GM12878 (cell line): ENCODE results near the gene RAB25. TPM values are rescaled to one million over a fixed set of nuclear protein-coding genes. Genes with fewer than 3 reads are reported as not detected.

Experiments
- ATAC-seq: fragments of 200-7000 bp; cut with Tn5 transposase; 3 replicates; pipeline ENCODE4 v1.9.1; 2020; ENCODE audit warnings: mild to moderate bottlenecking, moderate library complexity
- BruUV-seq: library from RNA; stranded (reverse); fragments of 400-500 nt; replicated peaks from 2 replicates; lab custom pipeline; 2021; lab: Mats Ljungman, UMichigan
- CTCF ChIA-PET: fragments of 300-600 bp; sonication (Branson Sonifier 250); formaldehyde crosslinking; extraction: SDS; loops from one replicate; lab custom pipeline; 2021; ENCODE audit warnings: inconsistent platforms; lab: Yijun Ruan, JAX
- POLR2A ChIA-PET: fragments of 350-600 bp; formaldehyde crosslinking; extraction: SDS; loops from one replicate; lab custom pipeline; 2021; ENCODE audit warnings: inconsistent platforms; lab: Charles Lee
- RAD21 ChIA-PET: fragments of 300-600 bp; sonication (Branson Sonifier 250); formaldehyde crosslinking; loops from one replicate; lab custom pipeline; 2023; ENCODE audit warnings: antibody characterized with exemption; ENCODE audit not compliant: unreplicated experiment; lab: Charles Lee
- SMC1A ChIA-PET: fragments of 300-600 bp; sonication (Branson Sonifier 250); formaldehyde crosslinking; loops from one replicate; lab custom pipeline; 2023; ENCODE audit not compliant: unreplicated experiment, uncharacterized antibody; lab: Charles Lee
- DNase-seq: peaks from one replicate; pipeline ENCODE4 v3.0.0-alpha.2; 2011; ENCODE audit warnings: low read depth, low spot score
- FAIRE-seq: peaks from 3 replicates; lab custom pipeline; 2011; peaks lifted over from hg19 to GRCh38; lab: Jason Lieb, UNC
- H2AFZ ChIP-seq: 2 replicates; pipeline ENCODE4 v1.6.0; 2011; ENCODE audit warnings: low read depth, low read length, control low read depth; ENCODE audit not compliant: control insufficient read depth
- H3K27ac ChIP-seq: 2 replicates; pipeline ENCODE4 v1.5.1; 2011; ENCODE audit warnings: control low read depth; ENCODE audit not compliant: control insufficient read depth, insufficient read depth
- H3K27me3 ChIP-seq, 2 experiments: replicated peaks in 1 of 2; 2 replicates each; pipeline versions ENCODE4 v1.6.0 to v1.6.1; 2011; ENCODE audit warnings: low read length in 1 of 2; ENCODE audit not compliant: control insufficient read depth in 2 of 2, insufficient read depth in 2 of 2
- H3K36me3 ChIP-seq, 2 experiments: 2 replicates each; pipeline ENCODE4 v1.5.1; 2011; ENCODE audit warnings: low read length in 1 of 2; ENCODE audit not compliant: control insufficient read depth in 2 of 2, insufficient read depth in 2 of 2
- H3K4me1 ChIP-seq: 2 replicates; pipeline ENCODE4 v1.6.1; 2011; ENCODE audit warnings: mild to moderate bottlenecking, low read length, moderate library complexity, mixed read lengths; ENCODE audit not compliant: control insufficient read depth, insufficient read depth
- H3K4me2 ChIP-seq: 2 replicates; pipeline ENCODE4 v1.6.0; 2011; ENCODE audit warnings: control low read depth; ENCODE audit not compliant: control insufficient read depth, insufficient read depth
- H3K4me3 ChIP-seq: fragments of 200-600 bp; sonication (generic); 2 replicates; pipeline ENCODE4 v1.5.1; 2016
- H3K79me2 ChIP-seq: 2 replicates; pipeline ENCODE4 v1.6.0; 2011; ENCODE audit warnings: low read length; ENCODE audit not compliant: control insufficient read depth, insufficient read depth
- H3K9ac ChIP-seq: 2 replicates; pipeline ENCODE4 v1.8.0; 2011; ENCODE audit warnings: low read length, control low read depth, mixed read lengths; ENCODE audit not compliant: control insufficient read depth, insufficient read depth
- H3K9me3 ChIP-seq: replicated peaks from 3 replicates; pipeline ENCODE4 v1.5.1; 2011; ENCODE audit warnings: mild to moderate bottlenecking, low read length; ENCODE audit not compliant: control insufficient read depth, insufficient read depth
- H4K20me1 ChIP-seq: 2 replicates; pipeline ENCODE4 v1.6.0; 2011; ENCODE audit not compliant: control insufficient read depth, insufficient read depth
- DPF2 ChIP-seq: fragments of 450-650 bp; IDR thresholded peaks from 2 replicates; pipeline ENCODE4 v1.6.1; 2017; ENCODE audit warnings: mild to moderate bottlenecking
- ESRRA ChIP-seq: IDR thresholded peaks from 2 replicates; pipeline ENCODE4 v1.6.1; 2012; ENCODE audit warnings: mild to moderate bottlenecking, low read length, improper control_type of control experiment
- GATAD2B ChIP-seq: fragments of 450-650 bp; conservative IDR thresholded peaks from 2 replicates; pipeline ENCODE4 v1.6.1; 2017; ENCODE audit warnings: low read depth, mild to moderate bottlenecking, moderate library complexity
- HCFC1 ChIP-seq: fragments of 150-350 bp; IDR thresholded peaks from 2 replicates; pipeline ENCODE4 v1.6.1; 2014; ENCODE audit warnings: low read length
- MEF2B ChIP-seq: fragments of 450-650 bp; IDR thresholded peaks from 2 replicates; pipeline ENCODE4 v1.6.1; 2018; ENCODE audit warnings: mild to moderate bottlenecking, moderate library complexity; ENCODE audit not compliant: partially characterized antibody, poor library complexity, severe bottlenecking
- MYB ChIP-seq: fragments of 150-350 bp; IDR thresholded peaks from 2 replicates; pipeline ENCODE4 v1.6.1; 2014; ENCODE audit warnings: mild to moderate bottlenecking, low read depth, low read length, borderline replicate concordance
- NFXL1 ChIP-seq: fragments of 450-650 bp; IDR thresholded peaks from 2 replicates; pipeline ENCODE4 v1.6.1; 2017; ENCODE audit warnings: antibody characterized with exemption, mild to moderate bottlenecking, borderline replicate concordance
- NFYB ChIP-seq: IDR thresholded peaks from 2 replicates; pipeline ENCODE4 v1.6.1; 2011; ENCODE audit warnings: low read depth, mild to moderate bottlenecking, low read length, improper control_type of control experiment, moderate library complexity; ENCODE audit not compliant: insufficient read depth
- SREBF2 ChIP-seq: IDR thresholded peaks from 2 replicates; pipeline ENCODE4 v1.6.1; 2012; ENCODE audit warnings: mild to moderate bottlenecking, low read length
- STAT1 ChIP-seq: fragments of 450-650 bp; conservative IDR thresholded peaks from 2 replicates; pipeline ENCODE4 v1.6.1; 2014; ENCODE audit warnings: antibody characterized with exemption, mild to moderate bottlenecking
- WRNIP1 ChIP-seq: IDR thresholded peaks from 2 replicates; pipeline ENCODE4 v1.6.1; 2011; ENCODE audit warnings: low read depth, low read length, improper control_type of control experiment, borderline replicate concordance
- YBX1 ChIP-seq: fragments of 450-650 bp; IDR thresholded peaks from 2 replicates; pipeline ENCODE4 v1.6.1; 2016; ENCODE audit warnings: antibody characterized with exemption
- WGBS: methylation state at CpG from one replicate; pipeline ENCODE4 v1.1.6; 2016; ENCODE audit warnings: low lambda C conversion rate; ENCODE audit not compliant: insufficient replicate concordance, insufficient coverage; ENCODE audit errors: missing lambda C conversion rate; 5-methylcytosine and 5-hydroxymethylcytosine counted together
- in situ Hi-C: fragments of 300-500 bp; cut with MboI; formaldehyde crosslinking; loops from 9 replicates; pipeline ENCODE4 v1.14.3; 2018; ENCODE audit warnings: mixed read lengths
- intact Hi-C: fragments of 100-400 bp; cut with micrococcal nuclease; formaldehyde crosslinking; loops from one replicate; pipeline ENCODE4 v1.14.2; 2022; ENCODE audit not compliant: unreplicated experiment
- polyA plus RNA-seq, 11 experiments: library from polyadenylated mRNA; depleted of rRNA in 4 of 11; unstranded in 6 of 11; stranded (reverse) in 5 of 11; fragments of >200 nt; fragmentation: Nextera tagmentation in 4 of 11; fragmentation: Illumina TruSeq in 1 of 11; extraction: Ambion mirVana in 4 of 11; extraction: Trizol in 1 of 11; gene quantifications; 1 replicate in 1 of 11; 2 replicates in 10 of 11; pipeline versions ENCODE4 v1.2.1 to v1.2.3, GENCODE V29; 2011 to 2016; ENCODE audit warnings: inconsistent platforms in 2 of 11, missing spikeins in 2 of 11, low read depth in 1 of 11
- total RNA-seq, 4 experiments: library from RNA; depleted of rRNA in 3 of 4; stranded (reverse); fragments of >200 nt in 3 of 4; fragmentation: Illumina TruSeq in 1 of 4; extraction: Trizol in 1 of 4; gene quantifications; 2 replicates each; pipeline versions ENCODE4 v1.2.1 to v1.2.3, GENCODE V29; 2013 to 2021
- TF ChIP-seq, protein P1 (sequence below): fragments of 450-650 bp; IDR thresholded peaks from 2 replicates; pipeline ENCODE4 v1.6.1; 2017; ENCODE audit warnings: mild to moderate bottlenecking
- TF ChIP-seq, protein P2 (sequence below): fragments of 450-650 bp; IDR thresholded peaks from 2 replicates; pipeline ENCODE4 v1.6.1; 2016; ENCODE audit warnings: mild to moderate bottlenecking
- TF ChIP-seq, protein P3 (sequence below): IDR thresholded peaks from 2 replicates; pipeline ENCODE4 v1.6.1; 2012; ENCODE audit warnings: low read depth, low read length, improper control_type of control experiment
- TF ChIP-seq, protein P4 (sequence below): fragments of 450-650 bp; IDR thresholded peaks from 2 replicates; pipeline ENCODE4 v1.6.1; 2017; ENCODE audit warnings: mild to moderate bottlenecking, moderate library complexity

Gene RAB25
- total and polyA plus RNA-seq, 10 of the 15 experiments (the other 5 are each of a cell fraction or from before 2014, with no cell fraction given), result 0.16 to 0.36 (median 0.22) TPM; not detected in 7

DNA sequence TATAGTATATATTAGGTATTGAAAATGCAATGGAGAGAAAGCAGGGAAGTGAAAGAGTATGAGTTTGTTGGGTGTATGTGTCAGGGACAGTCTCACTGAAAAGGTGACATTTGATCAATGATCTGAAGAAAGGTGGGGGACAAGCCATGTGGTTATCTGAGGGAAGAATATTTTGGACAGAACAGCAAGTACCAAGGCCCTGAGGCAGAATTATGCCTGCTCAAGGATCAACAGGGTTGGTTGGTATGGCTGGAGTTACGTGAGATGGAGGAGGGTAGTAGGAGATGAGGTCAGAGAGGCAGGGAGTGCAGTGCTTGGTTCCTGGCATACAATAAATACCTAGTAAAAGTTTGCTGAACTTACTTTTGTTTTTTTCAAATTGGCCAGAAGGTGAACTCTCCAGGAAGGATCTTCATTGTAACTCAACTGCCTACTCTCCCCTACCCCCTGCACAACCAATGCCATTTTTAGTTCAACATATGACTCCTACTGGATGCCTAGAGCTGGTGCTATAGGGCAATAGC is 4.6 kb upstream of the RAB25 start (continued):
- TF ChIP-seq WRNIP1, result no peak
- no peak for TF ChIP-seq GATAD2B

DNA sequence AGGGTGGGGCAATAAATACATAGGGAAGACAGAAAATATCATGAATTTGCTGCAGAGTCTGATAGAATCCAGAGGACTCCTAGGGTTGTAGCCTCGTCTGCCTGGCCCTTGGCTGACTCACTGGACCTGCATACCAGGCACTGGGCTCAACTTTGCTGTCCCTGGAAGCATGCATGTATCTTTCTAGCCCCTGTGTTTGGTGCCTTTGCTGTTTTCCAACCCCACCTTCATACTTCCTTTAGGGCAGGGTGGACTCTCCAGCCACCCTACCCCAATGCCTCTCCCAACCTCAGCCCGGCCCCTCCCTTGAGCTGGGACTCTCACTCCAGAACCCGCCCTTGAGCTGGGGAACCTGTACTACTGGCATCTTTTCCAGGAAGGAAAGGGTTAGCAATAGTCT is 1.2 kb downstream of the RAB25 start:
- BruUV-seq, result no TSS peak
- no peak for TF ChIP-seq NFYB
- TF ChIP-seq, protein P1, sequence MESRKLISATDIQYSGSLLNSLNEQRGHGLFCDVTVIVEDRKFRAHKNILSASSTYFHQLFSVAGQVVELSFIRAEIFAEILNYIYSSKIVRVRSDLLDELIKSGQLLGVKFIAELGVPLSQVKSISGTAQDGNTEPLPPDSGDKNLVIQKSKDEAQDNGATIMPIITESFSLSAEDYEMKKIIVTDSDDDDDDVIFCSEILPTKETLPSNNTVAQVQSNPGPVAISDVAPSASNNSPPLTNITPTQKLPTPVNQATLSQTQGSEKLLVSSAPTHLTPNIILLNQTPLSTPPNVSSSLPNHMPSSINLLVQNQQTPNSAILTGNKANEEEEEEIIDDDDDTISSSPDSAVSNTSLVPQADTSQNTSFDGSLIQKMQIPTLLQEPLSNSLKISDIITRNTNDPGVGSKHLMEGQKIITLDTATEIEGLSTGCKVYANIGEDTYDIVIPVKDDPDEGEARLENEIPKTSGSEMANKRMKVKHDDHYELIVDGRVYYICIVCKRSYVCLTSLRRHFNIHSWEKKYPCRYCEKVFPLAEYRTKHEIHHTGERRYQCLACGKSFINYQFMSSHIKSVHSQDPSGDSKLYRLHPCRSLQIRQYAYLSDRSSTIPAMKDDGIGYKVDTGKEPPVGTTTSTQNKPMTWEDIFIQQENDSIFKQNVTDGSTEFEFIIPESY, result no peak
- TF ChIP-seq DPF2, result no peak
- TF ChIP-seq, protein P2, sequence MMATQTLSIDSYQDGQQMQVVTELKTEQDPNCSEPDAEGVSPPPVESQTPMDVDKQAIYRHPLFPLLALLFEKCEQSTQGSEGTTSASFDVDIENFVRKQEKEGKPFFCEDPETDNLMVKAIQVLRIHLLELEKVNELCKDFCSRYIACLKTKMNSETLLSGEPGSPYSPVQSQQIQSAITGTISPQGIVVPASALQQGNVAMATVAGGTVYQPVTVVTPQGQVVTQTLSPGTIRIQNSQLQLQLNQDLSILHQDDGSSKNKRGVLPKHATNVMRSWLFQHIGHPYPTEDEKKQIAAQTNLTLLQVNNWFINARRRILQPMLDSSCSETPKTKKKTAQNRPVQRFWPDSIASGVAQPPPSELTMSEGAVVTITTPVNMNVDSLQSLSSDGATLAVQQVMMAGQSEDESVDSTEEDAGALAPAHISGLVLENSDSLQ, result no peak
- TF ChIP-seq, protein P3, sequence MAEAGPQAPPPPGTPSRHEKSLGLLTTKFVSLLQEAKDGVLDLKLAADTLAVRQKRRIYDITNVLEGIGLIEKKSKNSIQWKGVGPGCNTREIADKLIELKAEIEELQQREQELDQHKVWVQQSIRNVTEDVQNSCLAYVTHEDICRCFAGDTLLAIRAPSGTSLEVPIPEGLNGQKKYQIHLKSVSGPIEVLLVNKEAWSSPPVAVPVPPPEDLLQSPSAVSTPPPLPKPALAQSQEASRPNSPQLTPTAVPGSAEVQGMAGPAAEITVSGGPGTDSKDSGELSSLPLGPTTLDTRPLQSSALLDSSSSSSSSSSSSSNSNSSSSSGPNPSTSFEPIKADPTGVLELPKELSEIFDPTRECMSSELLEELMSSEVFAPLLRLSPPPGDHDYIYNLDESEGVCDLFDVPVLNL, result no peak
- no peak for TF ChIP-seq YBX1
- no peak for TF ChIP-seq ESRRA
- TF ChIP-seq SREBF2, result no peak
- TF ChIP-seq NFXL1, result no peak
- no peak for TF ChIP-seq MYB
- TF ChIP-seq, protein P4, sequence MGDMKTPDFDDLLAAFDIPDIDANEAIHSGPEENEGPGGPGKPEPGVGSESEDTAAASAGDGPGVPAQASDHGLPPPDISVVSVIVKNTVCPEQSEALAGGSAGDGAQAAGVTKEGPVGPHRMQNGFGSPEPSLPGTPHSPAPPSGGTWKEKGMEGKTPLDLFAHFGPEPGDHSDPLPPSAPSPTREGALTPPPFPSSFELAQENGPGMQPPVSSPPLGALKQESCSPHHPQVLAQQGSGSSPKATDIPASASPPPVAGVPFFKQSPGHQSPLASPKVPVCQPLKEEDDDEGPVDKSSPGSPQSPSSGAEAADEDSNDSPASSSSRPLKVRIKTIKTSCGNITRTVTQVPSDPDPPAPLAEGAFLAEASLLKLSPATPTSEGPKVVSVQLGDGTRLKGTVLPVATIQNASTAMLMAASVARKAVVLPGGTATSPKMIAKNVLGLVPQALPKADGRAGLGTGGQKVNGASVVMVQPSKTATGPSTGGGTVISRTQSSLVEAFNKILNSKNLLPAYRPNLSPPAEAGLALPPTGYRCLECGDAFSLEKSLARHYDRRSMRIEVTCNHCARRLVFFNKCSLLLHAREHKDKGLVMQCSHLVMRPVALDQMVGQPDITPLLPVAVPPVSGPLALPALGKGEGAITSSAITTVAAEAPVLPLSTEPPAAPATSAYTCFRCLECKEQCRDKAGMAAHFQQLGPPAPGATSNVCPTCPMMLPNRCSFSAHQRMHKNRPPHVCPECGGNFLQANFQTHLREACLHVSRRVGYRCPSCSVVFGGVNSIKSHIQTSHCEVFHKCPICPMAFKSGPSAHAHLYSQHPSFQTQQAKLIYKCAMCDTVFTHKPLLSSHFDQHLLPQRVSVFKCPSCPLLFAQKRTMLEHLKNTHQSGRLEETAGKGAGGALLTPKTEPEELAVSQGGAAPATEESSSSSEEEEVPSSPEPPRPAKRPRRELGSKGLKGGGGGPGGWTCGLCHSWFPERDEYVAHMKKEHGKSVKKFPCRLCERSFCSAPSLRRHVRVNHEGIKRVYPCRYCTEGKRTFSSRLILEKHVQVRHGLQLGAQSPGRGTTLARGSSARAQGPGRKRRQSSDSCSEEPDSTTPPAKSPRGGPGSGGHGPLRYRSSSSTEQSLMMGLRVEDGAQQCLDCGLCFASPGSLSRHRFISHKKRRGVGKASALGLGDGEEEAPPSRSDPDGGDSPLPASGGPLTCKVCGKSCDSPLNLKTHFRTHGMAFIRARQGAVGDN, result no peak
- TF ChIP-seq STAT1, result no peak
- no peak for TF ChIP-seq HCFC1
- TF ChIP-seq MEF2B, result no peak

More for the DNA sequence above, 1.2 kb downstream of the RAB25 start:
- FAIRE-seq (no peak), ATAC-seq (no peak), DNase-seq (no peak)
- Histone ChIP-seq H3K79me2 (no peaks in the 10 kb centered on the region), H3K36me3 (no peaks in the 10 kb centered on the region), H3K4me1 (no peaks in the 10 kb centered on the region), H4K20me1 (no peaks in the 10 kb centered on the region), H2AFZ (no peak overlapping the region), H3K27me3 (no peaks in the 10 kb centered on the region), H3K4me3 (no peak overlapping the region), H3K4me2 (no peak overlapping the region), H3K27ac (no peak overlapping the region), H3K9me3 (no peaks in the 10 kb centered on the region), H3K9ac (no peak overlapping the region)
- ChIA-PET CTCF (interaction anchor here (0.8 to 6.4 kb wide), 2 partner anchors 73 to 124 kb away, joined by 3 to 102 read pairs; no protein-coding TSS in a partner anchor), SMC1A (no interaction called here), RAD21 (no interaction called here), POLR2A (interaction anchor here (0.6 to 0.7 kb wide), 2 partner anchors 214 to 1009 kb away, joined by 3 to 4 read pairs; no protein-coding TSS in a partner anchor)
- in situ Hi-C loops, result no loop called here
- WGBS, result 29% methylated on average over 3 of the region's 3 CpGs
- intact Hi-C loops, result no loop called here
